NB4 (cell line): ENCODE data around the gene PIGT.
A peak's percentile ranks its signal among the peaks of the same experiment; 100 is the strongest.

Experiments used
- DNase-seq: peaks from one replicate; pipeline ENCODE4 v3.0.0; 2010; ENCODE audit warnings: low read depth
- H3K4me3 ChIP-seq: one replicate; pipeline ENCODE4 v1.5.1; 2011; ENCODE audit warnings: mild to moderate bottlenecking, low read depth, low read length, moderate library complexity
- CTCF ChIP-seq: IDR thresholded peaks from one replicate; pipeline ENCODE4 v1.5.1; 2012; ENCODE audit warnings: low read depth, low read length
- MAX ChIP-seq: IDR thresholded peaks from 2 replicates; pipeline ENCODE4 v1.6.1; 2011; ENCODE audit warnings: low read depth, low read length
- MYC ChIP-seq: IDR thresholded peaks from 2 replicates; pipeline ENCODE4 v1.6.1; 2011; ENCODE audit warnings: low read depth, low read length
- POLR2A ChIP-seq: IDR thresholded peaks from 2 replicates; pipeline ENCODE4 v1.6.1; 2011; ENCODE audit warnings: mild to moderate bottlenecking; ENCODE audit not compliant: insufficient read length; ENCODE audit errors: extremely low read depth

PIGT gene

GRCh38 chr20:45445805-45446562 is 30.0 kb downstream of the PIGT start:
- peak; percentile 50 for DNase-seq
- TF ChIP-seq MYC: no peak
- peak; percentile 83 for TF ChIP-seq CTCF
- no peak overlapping the region for H3K4me3 ChIP-seq

GRCh38 chr20:45448270-45448669 is 32.3 kb downstream of the PIGT start:
- DNase-seq: no peak
- H3K4me3 ChIP-seq: no peak overlapping the region
- TF ChIP-seq CTCF (no peak), MYC (no peak), POLR2A (no peak), MAX (no peak)

GRCh38 chr20:45449528-45449927 is 33.6 kb downstream of the PIGT start:
- DNase-seq: no peak
- TF ChIP-seq POLR2A (no peak), MAX (no peak), CTCF (no peak), MYC (no peak)
- no peak overlapping the region for H3K4me3 ChIP-seq

- DNase-seq: peak; percentile 94
- TF ChIP-seq POLR2A: no peak
- TF ChIP-seq CTCF: peak; percentile 67
- peak; percentile 65; the same call in 1 of the 2 replicates for TF ChIP-seq MYC
- TF ChIP-seq MAX: peak; percentile 55
- no peak overlapping the region for H3K4me3 ChIP-seq
These were observed 34.3 kb downstream of the PIGT start for GRCh38 chr20:45450097-45450818.

GRCh38 chr20:45452238-45452637 is 36.3 kb downstream of the PIGT start:
- no peak for TF ChIP-seq CTCF
- TF ChIP-seq MAX: no peak
- no peak for TF ChIP-seq MYC
- no peak for TF ChIP-seq POLR2A
- no peak for DNase-seq
- no peak overlapping the region for H3K4me3 ChIP-seq
